Kidney (tissue), 14 donors: ENCODE results near the gene CES2. TPM values are rescaled to one million over a fixed set of nuclear protein-coding genes. Genes with fewer than 3 reads are reported as not detected.
"Not testable (repeated sequence)": the region's sequence is repeated elsewhere in the genome, so short reads cannot be mapped to it uniquely, and the experiment has no call there.

ENCODE experiments used
- DNase-seq, 5 donors: peaks; one replicate each; pipeline ENCODE4 v3.0.0-alpha.2; 2013 to 2020
- FAIRE-seq: peaks from 2 replicates; lab custom pipeline; 2012; peaks lifted over from hg19 to GRCh38; lab: Jason Lieb, UNC
- H3K27ac ChIP-seq, 2 donors: one replicate each; pipeline ENCODE4 v1.7.0; 2013; ENCODE audit warnings: low read depth in 2 of 2, low read length in 2 of 2, inconsistent platforms in 1 of 2
- H3K27me3 ChIP-seq: one replicate; pipeline ENCODE4 v1.7.1; 2013; ENCODE audit warnings: low read length, inconsistent platforms; ENCODE audit not compliant: control insufficient read depth, insufficient read depth
- H3K36me3 ChIP-seq, 3 donors: one replicate each; pipeline versions ENCODE4 v1.7.0 to v1.7.1; 2013; ENCODE audit warnings: low read length in 3 of 3, control low read depth in 1 of 3, inconsistent platforms in 1 of 3; ENCODE audit not compliant: insufficient read depth in 3 of 3, control insufficient read depth in 2 of 3
- H3K4me1 ChIP-seq, 3 donors: one replicate each; pipeline versions ENCODE4 v1.7.0 to v1.7.1; 2013; ENCODE audit warnings: low read length in 3 of 3, inconsistent platforms in 1 of 3, low read depth in 1 of 3; ENCODE audit not compliant: control insufficient read depth in 2 of 3, insufficient read depth in 2 of 3
- H3K4me3 ChIP-seq, 3 donors: one replicate each; pipeline versions ENCODE4 v1.7.0 to v1.8.1; 2013; ENCODE audit warnings: low read length in 3 of 3, control low read depth in 1 of 3, inconsistent platforms in 1 of 3
- H3K9ac ChIP-seq, 3 donors: one replicate each; pipeline versions ENCODE4 v1.7.0 to v1.7.1; 2013; ENCODE audit warnings: low read length in 3 of 3, control low read depth in 1 of 3, inconsistent platforms in 1 of 3
- H3K9me3 ChIP-seq, 3 donors: one replicate each; pipeline versions ENCODE4 v1.7.0 to v1.7.1; 2013; ENCODE audit warnings: low read length in 3 of 3, control low read depth in 1 of 3, inconsistent platforms in 1 of 3; ENCODE audit not compliant: control insufficient read depth in 2 of 3, insufficient read depth in 1 of 3
- CTCF ChIP-seq: IDR thresholded peaks from 3 replicates; pipeline ENCODE4 v1.5.1; 2012; ENCODE audit warnings: mild to moderate bottlenecking, moderate library complexity, borderline replicate concordance; ENCODE audit not compliant: insufficient read depth; ENCODE audit errors: extremely low read depth
- intact Hi-C: fragments of 100-400 bp; cut with DNase I; formaldehyde crosslinking; loops from one replicate; pipeline ENCODE4 v1.11.1; 2022
- polyA plus RNA-seq: library from polyadenylated mRNA; stranded (reverse); fragments of 350-450 nt; fragmentation: Illumina TruSeq; extraction: RNeasy Lipid Tissue Mini Kit (QIAGEN cat#74804); gene quantifications from one replicate; pipeline ENCODE4 v1.2.3, GENCODE V29; 2014; ENCODE audit warnings: low read depth, low replicate concordance; ENCODE audit not compliant: insufficient read depth
- total RNA-seq: library from RNA; stranded (reverse); fragmentation: NEBNext Ultra II Directional; extraction: Animal tissue kit (Norgen Biotek cat#: 25700); gene quantifications from one replicate; pipeline ENCODE4 v1.2.1, GENCODE V29; 2021
- donor health status: control.
- donor health status: control.
- donor health status: control.
- donor health status: control.
- donor health status: control.
- donor health status: DM: yes; HTN: yes; CAD: no.
- donor health status: Normal renal cell carcinoma (clear cell type).

The CES2 gene
- total and polyA plus RNA-seq, 2 donors from 2014 or later: 72.1 to 76.9 TPM

- Histone ChIP-seq H3K4me1 (peaks cover 0 to 29% (median 23%) of the 10 kb centered on the region in 3 donors), H3K4me3 (peak within 1 kb of the TSS; percentile 92 to 97 (median 96)), H3K27me3 (no peaks in the 10 kb centered on the region), H3K9me3 (no peaks in the 10 kb centered on the region), H3K27ac (peak within 1 kb of the TSS; percentile 92 to 97), H3K9ac (peak within 1 kb of the TSS; percentile 86 to 96 (median 90)), H3K36me3 (peaks cover 0 to 18% (median 13%) of the 10 kb centered on the region in 3 donors)
- intact Hi-C loops: no loop called here
- TF ChIP-seq CTCF: no peak
- peak; percentile 90 to 96 (median 94) for DNase-seq
- no peak for FAIRE-seq
These were observed 1.0 kb upstream of the CES2 start, which contains the start of gene CIAO2B for GRCh38 chr16:66934138-66934838. TSS of gene CIAO2B (minus strand) at chr16:66934402. CDS start at chr16:66934364, 38 bp downstream.

GRCh38 chr16:66934839-66935313 lies 440 bp upstream of the CES2 start:
- H3K27ac ChIP-seq: peak overlapping the region; percentile 92 to 97
- DNase-seq: peak in 1 of 5 donors; percentile 19
- peaks cover 0 to 24% (median 13%) of the 10 kb centered on the region in 3 donors for H3K36me3 ChIP-seq
- intact Hi-C loops, H3K27me3 ChIP-seq, FAIRE-seq, H3K9me3 ChIP-seq: not testable (repeated sequence)
- peaks cover 0 to 29% (median 24%) of the 10 kb centered on the region in 3 donors for H3K4me1 ChIP-seq
- H3K4me3 ChIP-seq: peak overlapping the region; percentile 92 to 97 (median 96)
- H3K9ac ChIP-seq: peak overlapping the region; percentile 23 to 96 (median 86)

GRCh38 chr16:66936462-66936861 lies 1.1 kb downstream of the CES2 start:
- no peaks in the 10 kb centered on the region for H3K27me3 ChIP-seq
- DNase-seq (peak in 1 of 5 donors; percentile 37), FAIRE-seq (no peak)
- H3K9ac ChIP-seq: peak overlapping the region in 1 of 3 donors; percentile 80
- H3K4me3 ChIP-seq: peak overlapping the region in 2 of 3 donors; percentile 53 to 96
- TF ChIP-seq CTCF: no peak
- peaks cover 0 to 38% (median 25%) of the 10 kb centered on the region in 3 donors for H3K36me3 ChIP-seq
- H3K9me3 ChIP-seq: no peaks in the 10 kb centered on the region
- intact Hi-C loops: no loop called here
- peaks cover 0 to 26% (median 24%) of the 10 kb centered on the region in 3 donors for H3K4me1 ChIP-seq
- H3K27ac ChIP-seq: peak overlapping the region; percentile 25 to 83

GRCh38 chr16:66936889-66937554 lies 1.7 kb downstream of the CES2 start:
- FAIRE-seq: no peak
- peak in 1 of 5 donors; percentile 5 for DNase-seq
- peak overlapping the region in 1 of 3 donors; percentile 96 for H3K4me3 ChIP-seq
- no peak overlapping the region for H3K9ac ChIP-seq
- H3K4me1 ChIP-seq: peaks cover 0 to 26% (median 24%) of the 10 kb centered on the region in 3 donors
- TF ChIP-seq CTCF: no peak
- H3K27ac ChIP-seq: no peak overlapping the region
- H3K27me3 ChIP-seq: no peaks in the 10 kb centered on the region
- H3K36me3 ChIP-seq: peaks cover 0 to 44% (median 27%) of the 10 kb centered on the region in 3 donors
- H3K9me3 ChIP-seq: no peaks in the 10 kb centered on the region
- intact Hi-C loops: no loop called here
